Vagina (tissue), 2 donors: ENCODE measurements around the gene CHI3L1. TPM values are rescaled to one million over a fixed set of nuclear protein-coding genes. Genes with fewer than 3 reads are reported as not detected.

ENCODE experiments used
- DNase-seq, 2 donors: peaks; one replicate each; pipeline ENCODE4 v3.0.0-alpha.2; 2017; ENCODE audit errors: extremely low spot score in 2 of 2
- H3K27ac ChIP-seq: fragments of 200-600 bp; sonication (generic); one replicate; pipeline ENCODE4 v1.5.1; 2019
- H3K27me3 ChIP-seq: fragments of 200-600 bp; sonication (generic); one replicate; pipeline ENCODE4 v1.5.1; 2019
- H3K36me3 ChIP-seq, 2 donors: fragments of 200-600 bp; sonication (generic); one replicate each; pipeline ENCODE4 v1.5.1; 2017 to 2019
- H3K4me1 ChIP-seq: fragments of 200-600 bp; sonication (generic); one replicate; pipeline ENCODE4 v1.5.1; 2019
- H3K4me3 ChIP-seq, 2 donors: fragments of 200-600 bp; sonication (generic); 1 replicate in 1 of 2; 2 replicates in 1 of 2; pipeline ENCODE4 v1.5.1; 2016 to 2019
- H3K9me3 ChIP-seq: fragments of 200-600 bp; sonication (generic); one replicate; pipeline ENCODE4 v1.5.1; 2019
- POLR2A ChIP-seq, 2 donors: fragments of 450-650 bp; IDR thresholded peaks; one replicate each; pipeline ENCODE4 v1.6.1; 2017; ENCODE audit warnings: antibody characterized with exemption in 2 of 2, mild to moderate bottlenecking in 2 of 2, moderate library complexity in 2 of 2
- POLR2AphosphoS5 ChIP-seq, 2 donors: sonication (generic); formaldehyde crosslinking; IDR thresholded peaks; one replicate each; pipeline ENCODE4 v1.9.0; 2017; ENCODE audit warnings: antibody characterized with exemption in 2 of 2, mild to moderate bottlenecking in 2 of 2, low read depth in 1 of 2; ENCODE audit not compliant: insufficient read depth in 1 of 2
- intact Hi-C: fragments of 100-400 bp; cut with DNase I; formaldehyde crosslinking; loops from one replicate; pipeline ENCODE4 v1.15.1; 2023
- total RNA-seq: library from RNA; depleted of rRNA; stranded (reverse); fragments of >200 nt; gene quantifications from one replicate; pipeline ENCODE4 v1.2.3, GENCODE V29; 2016
- TF ChIP-seq, protein P1 (sequence below), 3 experiments: fragments of 450-650 bp in 2 of 3; fragments of 200-600 bp in 1 of 3; sonication (generic) in 1 of 3; IDR thresholded peaks; one replicate each; pipeline ENCODE4 v1.5.1; 2017 to 2019; ENCODE audit warnings: antibody characterized with exemption in 3 of 3, mild to moderate bottlenecking in 2 of 3, moderate library complexity in 2 of 3

CHI3L1 gene
- total RNA-seq, 1 donor from 2014 or later = 51.3 TPM

DNA sequence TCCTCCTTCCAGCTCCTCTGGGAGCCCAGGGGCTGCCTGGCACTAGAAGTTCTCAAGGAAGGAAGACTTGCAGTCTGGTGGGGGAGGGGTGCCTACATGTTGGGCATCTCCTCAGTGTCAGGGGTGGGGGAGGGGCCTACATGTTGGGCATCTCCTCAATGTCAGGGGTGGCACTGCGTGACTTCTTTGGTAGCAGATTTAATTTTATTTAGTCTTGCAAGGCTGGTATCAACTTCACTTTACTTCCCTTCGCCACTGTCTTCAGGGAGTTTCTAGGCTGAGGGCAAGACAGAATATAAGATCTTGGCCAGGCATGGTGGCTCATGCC is 40.5 kb downstream of the CHI3L1 start:
- no peak overlapping the region for H3K27ac ChIP-seq
- intact Hi-C loops = no loop called here

DNA sequence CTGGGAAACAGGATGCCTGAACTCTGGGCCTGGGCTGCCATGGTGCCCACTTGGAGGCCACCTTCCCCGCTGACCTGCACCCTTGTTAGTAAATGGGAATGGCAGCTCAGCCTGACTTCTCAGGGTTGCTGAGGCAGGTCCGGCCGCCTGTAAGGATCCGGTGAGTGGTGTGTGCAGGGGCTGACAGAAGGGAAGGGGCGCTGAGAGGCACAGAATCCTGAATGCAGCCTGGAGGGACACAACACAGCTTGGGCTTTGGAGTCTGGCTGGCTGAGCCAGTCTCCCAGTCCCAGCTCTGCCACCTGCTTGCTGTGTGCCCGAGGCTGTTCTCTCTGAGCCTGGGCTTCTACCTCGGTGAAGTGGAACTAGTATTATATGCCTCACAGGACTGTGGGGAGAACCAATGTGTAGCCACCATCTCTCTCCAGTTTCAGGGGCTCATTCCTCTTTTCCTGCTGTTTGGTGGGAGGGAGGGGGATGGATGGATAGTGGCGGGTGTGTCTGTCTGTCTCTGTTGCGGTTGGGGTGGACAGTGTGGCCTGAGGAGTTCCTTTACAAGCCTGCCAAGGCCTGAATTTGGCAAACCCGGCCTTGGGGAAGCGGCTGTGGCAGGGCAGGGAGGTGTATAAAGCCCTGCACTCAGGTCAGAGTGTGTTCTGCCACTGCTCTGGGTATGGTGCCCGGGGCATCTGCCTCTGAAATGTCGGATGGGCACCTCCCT is 41.0 kb downstream of the CHI3L1 start:
- Histone ChIP-seq H3K4me3 (no peak overlapping the region), H3K27ac (no peak overlapping the region), H3K36me3 (no peaks in the 10 kb centered on the region), H3K4me1 (no peaks in the 10 kb centered on the region), H3K27me3 (no peaks in the 10 kb centered on the region), H3K9me3 (no peaks in the 10 kb centered on the region)
- TF ChIP-seq, protein P1, sequence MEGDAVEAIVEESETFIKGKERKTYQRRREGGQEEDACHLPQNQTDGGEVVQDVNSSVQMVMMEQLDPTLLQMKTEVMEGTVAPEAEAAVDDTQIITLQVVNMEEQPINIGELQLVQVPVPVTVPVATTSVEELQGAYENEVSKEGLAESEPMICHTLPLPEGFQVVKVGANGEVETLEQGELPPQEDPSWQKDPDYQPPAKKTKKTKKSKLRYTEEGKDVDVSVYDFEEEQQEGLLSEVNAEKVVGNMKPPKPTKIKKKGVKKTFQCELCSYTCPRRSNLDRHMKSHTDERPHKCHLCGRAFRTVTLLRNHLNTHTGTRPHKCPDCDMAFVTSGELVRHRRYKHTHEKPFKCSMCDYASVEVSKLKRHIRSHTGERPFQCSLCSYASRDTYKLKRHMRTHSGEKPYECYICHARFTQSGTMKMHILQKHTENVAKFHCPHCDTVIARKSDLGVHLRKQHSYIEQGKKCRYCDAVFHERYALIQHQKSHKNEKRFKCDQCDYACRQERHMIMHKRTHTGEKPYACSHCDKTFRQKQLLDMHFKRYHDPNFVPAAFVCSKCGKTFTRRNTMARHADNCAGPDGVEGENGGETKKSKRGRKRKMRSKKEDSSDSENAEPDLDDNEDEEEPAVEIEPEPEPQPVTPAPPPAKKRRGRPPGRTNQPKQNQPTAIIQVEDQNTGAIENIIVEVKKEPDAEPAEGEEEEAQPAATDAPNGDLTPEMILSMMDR (IDR thresholded peaks at IDR 0.05) = no peak
- TF ChIP-seq POLR2AphosphoS5 (IDR thresholded peaks at IDR 0.05; ENCODE audit: insufficient read depth in 1 of 2, low read depth in 1 of 2) (no peak), POLR2A (IDR thresholded peaks at IDR 0.05) (no peak)
- DNase-seq = no peak
- intact Hi-C loops = no loop called here

More for the DNA sequence above, 40.5 kb downstream of the CHI3L1 start:
- H3K9me3 ChIP-seq = no peaks in the 10 kb centered on the region
- H3K4me1 ChIP-seq = no peaks in the 10 kb centered on the region
- no peaks in the 10 kb centered on the region for H3K27me3 ChIP-seq
- no peak for TF ChIP-seq POLR2AphosphoS5 (IDR thresholded peaks at IDR 0.05; ENCODE audit: insufficient read depth in 1 of 2, low read depth in 1 of 2)
- H3K4me3 ChIP-seq = no peak overlapping the region
- H3K36me3 ChIP-seq = no peaks in the 10 kb centered on the region
- no peak for DNase-seq

DNA sequence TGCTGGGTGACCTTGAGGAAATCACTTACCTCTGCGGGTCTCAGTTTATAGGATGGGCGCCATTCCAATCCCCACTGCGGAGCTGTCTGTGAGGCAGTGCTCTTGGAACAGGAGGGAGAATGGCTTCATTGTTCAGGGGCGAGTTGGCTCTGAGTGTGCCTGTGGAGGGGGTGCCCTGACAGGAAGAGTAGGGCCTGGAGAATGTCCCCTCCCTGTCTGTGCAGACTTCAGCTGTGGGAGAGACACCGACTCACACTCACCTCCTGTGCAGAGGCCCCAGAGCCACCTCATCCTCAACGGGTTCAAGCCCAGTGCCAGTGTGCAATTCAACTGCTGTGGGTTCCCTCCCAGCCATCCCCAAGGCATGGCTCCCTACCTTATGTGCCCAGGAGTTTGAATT is 41.8 kb downstream of the CHI3L1 start:
- no peak overlapping the region for H3K4me3 ChIP-seq
- H3K27ac ChIP-seq = no peak overlapping the region
- no peaks in the 10 kb centered on the region for H3K9me3 ChIP-seq
- intact Hi-C loops = no loop called here
- no peak for DNase-seq
- no peaks in the 10 kb centered on the region for H3K36me3 ChIP-seq
- no peaks in the 10 kb centered on the region for H3K27me3 ChIP-seq
- no peaks in the 10 kb centered on the region for H3K4me1 ChIP-seq
- TF ChIP-seq POLR2AphosphoS5 (IDR thresholded peaks at IDR 0.05; ENCODE audit: insufficient read depth in 1 of 2, low read depth in 1 of 2) = no peak
- TF ChIP-seq, protein P1 (IDR thresholded peaks at IDR 0.05) = no peak
- TF ChIP-seq POLR2A (IDR thresholded peaks at IDR 0.05) = no peak

DNA sequence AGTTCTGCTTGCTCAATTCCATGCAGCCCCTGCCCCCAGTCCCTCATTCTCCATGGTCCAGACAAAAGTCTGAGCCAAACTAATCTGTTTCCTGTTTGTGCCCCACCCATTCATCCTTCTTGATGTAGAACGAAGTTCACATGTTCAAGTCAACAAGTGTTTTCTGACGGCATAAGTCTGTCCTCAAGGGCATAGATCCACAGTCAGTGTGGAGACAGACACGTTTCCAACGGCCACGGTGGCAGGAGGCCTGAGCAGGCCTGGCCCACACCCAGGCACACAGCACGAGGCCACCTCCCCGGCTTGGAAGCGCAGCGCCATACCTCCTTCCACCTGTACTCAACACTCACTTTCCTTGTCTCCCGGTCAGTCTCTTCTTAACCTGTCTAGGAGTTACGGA is 42.9 kb downstream of the CHI3L1 start:
- no peaks in the 10 kb centered on the region for H3K36me3 ChIP-seq
- H3K4me1 ChIP-seq = no peaks in the 10 kb centered on the region
- TF ChIP-seq POLR2A (IDR thresholded peaks at IDR 0.05) (no peak), POLR2AphosphoS5 (IDR thresholded peaks at IDR 0.05; ENCODE audit: insufficient read depth in 1 of 2, low read depth in 1 of 2) (no peak)
- TF ChIP-seq, protein P1 (IDR thresholded peaks at IDR 0.05) = no peak
- no peaks in the 10 kb centered on the region for H3K9me3 ChIP-seq
- no peak overlapping the region for H3K4me3 ChIP-seq
- H3K27ac ChIP-seq = no peak overlapping the region
- intact Hi-C loops = no loop called here
- no peak for DNase-seq
- H3K27me3 ChIP-seq = no peaks in the 10 kb centered on the region

DNA sequence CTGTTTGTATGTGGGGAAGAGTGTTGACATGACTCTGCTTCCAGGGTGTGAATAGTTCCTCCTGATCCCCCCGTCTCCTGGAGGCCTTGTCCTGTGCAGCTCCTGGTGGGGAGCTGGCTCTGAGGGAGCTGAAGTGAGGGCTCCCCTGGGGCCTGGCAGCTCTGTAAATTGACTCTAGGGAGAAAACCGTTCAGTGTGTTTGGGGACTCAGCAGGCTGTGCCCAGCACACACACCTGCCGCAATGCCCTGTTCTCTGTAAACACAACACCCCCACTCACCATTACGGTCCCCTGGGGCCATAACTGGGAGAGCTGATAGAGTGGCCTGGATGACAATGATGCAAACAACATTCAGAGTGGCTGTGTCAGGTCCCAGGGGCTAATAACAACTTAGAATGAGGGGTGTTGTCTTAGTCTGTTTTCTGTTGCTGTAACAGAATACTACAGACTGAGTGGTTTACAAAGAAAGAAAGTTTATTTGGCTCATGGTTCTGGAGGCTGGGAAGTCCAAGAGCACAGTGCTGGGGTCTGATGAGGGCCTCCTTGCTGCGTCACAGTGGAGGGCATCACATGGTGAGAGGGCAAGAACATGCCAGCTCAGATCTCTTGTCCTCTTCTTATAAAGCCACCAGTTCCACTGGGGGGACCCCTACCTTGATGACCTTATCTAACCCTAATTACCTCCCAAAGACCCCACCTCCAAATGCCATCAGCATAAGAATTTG is 43.7 kb downstream of the CHI3L1 start:
- Histone ChIP-seq H3K27ac (no peak overlapping the region), H3K9me3 (no peaks in the 10 kb centered on the region), H3K4me1 (no peaks in the 10 kb centered on the region), H3K4me3 (no peak overlapping the region), H3K36me3 (no peaks in the 10 kb centered on the region), H3K27me3 (no peaks in the 10 kb centered on the region)
- TF ChIP-seq POLR2A (IDR thresholded peaks at IDR 0.05) (no peak), POLR2AphosphoS5 (IDR thresholded peaks at IDR 0.05; ENCODE audit: insufficient read depth in 1 of 2, low read depth in 1 of 2) (no peak)
- TF ChIP-seq, protein P1 (IDR thresholded peaks at IDR 0.05) = no peak
- intact Hi-C loops = no loop called here
- no peak for DNase-seq
